Heart left ventricle (tissue), 13 donors: ENCODE data around the gene CMBL.

Source experiments
- POLR2A ChIP-seq, 2 donors: fragments of 450-650 bp; IDR thresholded peaks; one replicate each; pipeline ENCODE4 v1.6.1; 2017; ENCODE audit warnings: antibody characterized with exemption in 2 of 2, mild to moderate bottlenecking in 2 of 2, moderate library complexity in 2 of 2
- TF ChIP-seq, protein P1 (sequence below), 12 donors: fragments of 200-600 bp; sonication (generic) in 4 of 12; IDR thresholded peaks; one replicate each; pipeline versions ENCODE4 v1.5.0 to v1.8.0; 2018 to 2022; ENCODE audit warnings: antibody characterized with exemption in 12 of 12, mild to moderate bottlenecking in 5 of 12
- donor health status: ischemic (EF 13 %, LVEDD 7.1; RV severe dilation, severe dysfunction).
- donor health status: DM: no; HTN: yes; CAD: no.
- donor health status: DM: no; HTN: no; CAD: no.
- donor health status: ischemic (EF 25% LVEDD 6.9; RV normal size, moderate dysfunction).
- donor health status: ischemic (EF 25% LVEDD 5.7; RV mildly dilated, moderate dysfunction).
- donor health status: ischemic (EF 35%, LVEDD 5.7; RV mildly dilated, moderate dysfunction).
- donor health status: nonischemic (EF 11% LVEDD 7.7; RV severe dilation, severe dysfunction).
- donor health status: DM: yes; HTN: yes; CAD: no.
- donor health status: PGD.
- donor health status: ischemic (EF 29% LVEDD 5.4; RV normal size, mild dysfunction).
- donor health status: nonischemic (EF 23%, LVEDD 6.1; RV moderate dilation, normal function).

DNA sequence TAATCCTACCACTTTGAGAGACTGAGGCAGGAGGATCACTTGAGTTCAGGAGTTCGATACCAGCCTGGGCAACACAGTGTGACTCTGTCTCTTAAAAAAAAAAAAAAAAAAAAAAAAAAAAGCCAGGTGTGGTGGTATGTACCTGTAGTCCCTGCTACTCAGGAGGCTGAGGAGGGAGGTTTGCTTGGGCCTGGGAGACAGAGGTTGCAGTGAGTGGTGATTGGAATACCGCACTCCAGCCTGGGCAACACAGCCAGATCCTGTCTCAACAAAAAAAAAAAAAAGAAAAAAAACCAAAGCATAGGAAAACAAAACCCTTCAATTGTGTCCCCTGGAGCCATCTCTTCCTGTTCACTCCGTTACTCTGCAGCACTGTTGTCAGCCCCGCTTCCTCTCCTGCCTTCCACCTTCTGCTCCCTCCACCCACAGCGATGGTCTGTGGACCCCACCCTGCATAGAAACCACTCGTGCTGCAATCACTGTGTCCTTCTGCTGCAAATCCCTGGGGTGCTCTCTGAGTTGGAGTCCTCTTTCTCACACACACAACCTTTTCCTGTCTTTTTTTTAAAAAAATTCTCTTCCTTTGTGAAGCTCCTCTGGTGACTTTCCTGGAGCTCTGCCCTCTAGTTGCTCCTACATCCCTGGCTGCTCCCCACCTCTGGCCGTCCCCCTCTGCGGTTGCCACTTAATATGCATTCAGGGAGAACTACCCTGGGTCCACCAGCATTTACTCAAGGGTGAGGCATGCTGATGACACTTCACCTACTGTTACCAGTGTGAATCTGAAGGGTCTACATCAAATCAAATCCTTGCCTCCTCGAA lies 35.4 kb downstream of the CMBL start:
- TF ChIP-seq, protein P1, sequence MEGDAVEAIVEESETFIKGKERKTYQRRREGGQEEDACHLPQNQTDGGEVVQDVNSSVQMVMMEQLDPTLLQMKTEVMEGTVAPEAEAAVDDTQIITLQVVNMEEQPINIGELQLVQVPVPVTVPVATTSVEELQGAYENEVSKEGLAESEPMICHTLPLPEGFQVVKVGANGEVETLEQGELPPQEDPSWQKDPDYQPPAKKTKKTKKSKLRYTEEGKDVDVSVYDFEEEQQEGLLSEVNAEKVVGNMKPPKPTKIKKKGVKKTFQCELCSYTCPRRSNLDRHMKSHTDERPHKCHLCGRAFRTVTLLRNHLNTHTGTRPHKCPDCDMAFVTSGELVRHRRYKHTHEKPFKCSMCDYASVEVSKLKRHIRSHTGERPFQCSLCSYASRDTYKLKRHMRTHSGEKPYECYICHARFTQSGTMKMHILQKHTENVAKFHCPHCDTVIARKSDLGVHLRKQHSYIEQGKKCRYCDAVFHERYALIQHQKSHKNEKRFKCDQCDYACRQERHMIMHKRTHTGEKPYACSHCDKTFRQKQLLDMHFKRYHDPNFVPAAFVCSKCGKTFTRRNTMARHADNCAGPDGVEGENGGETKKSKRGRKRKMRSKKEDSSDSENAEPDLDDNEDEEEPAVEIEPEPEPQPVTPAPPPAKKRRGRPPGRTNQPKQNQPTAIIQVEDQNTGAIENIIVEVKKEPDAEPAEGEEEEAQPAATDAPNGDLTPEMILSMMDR (IDR thresholded peaks at IDR 0.05), result no peak
- no peak for TF ChIP-seq POLR2A (IDR thresholded peaks at IDR 0.05)
